ENCODE measurements around the gene RNF166. TPM values are rescaled to one million over a fixed set of nuclear protein-coding genes. Genes with fewer than 3 reads are reported as not detected.

Gene RNF166
- total and polyA plus RNA-seq, 4 donors = 6.5 to 9.1 (median 7.6) TPM

GRCh38 chr16:88726981-88727380 is 20.8 kb upstream of the RNF166 start:
- Histone ChIP-seq H3K4me1 (ENCODE audit: control insufficient read depth in 4 of 4, insufficient read depth in 4 of 4, low read length in 3 of 4) (no peaks in the 10 kb centered on the region), H3K9ac (ENCODE audit: low read depth in 1 of 2, low read length in 2 of 2) (no peak overlapping the region), H3K4me3 (ENCODE audit: low read depth in 1 of 3, low read length in 3 of 3) (no peak overlapping the region), H3K27ac (ENCODE audit: low read depth in 1 of 2, low read length in 2 of 2) (no peak overlapping the region), H3K27me3 (ENCODE audit: control insufficient read depth in 4 of 4, insufficient read depth in 4 of 4, low read length in 3 of 4) (no peaks in the 10 kb centered on the region), H3K9me3 (ENCODE audit: control insufficient read depth in 4 of 4, low read length in 3 of 4) (no peaks in the 10 kb centered on the region), H3K36me3 (ENCODE audit: control insufficient read depth in 4 of 4, insufficient read depth in 3 of 4, low read depth in 1 of 4, low read length in 3 of 4) (peaks cover 5 to 60% (median 28%) of the 10 kb centered on the region in 4 donors)
- no peak for DNase-seq (ENCODE audit: low spot score)
- TF ChIP-seq ZBTB33 (IDR thresholded peaks at IDR 0.05) (no peak), YY1 (IDR thresholded peaks at IDR 0.05) (no peak), TAF1 (conservative IDR thresholded peaks at IDR 0.05) (no peak), HNF4G (IDR thresholded peaks at IDR 0.05) (no peak), REST (IDR thresholded peaks at IDR 0.05) (no peak), RAD21 (IDR thresholded peaks at IDR 0.05) (no peak), FOXA2 (IDR thresholded peaks at IDR 0.05) (no peak), NR2F2 (IDR thresholded peaks at IDR 0.05) (no peak), ATF3 (IDR thresholded peaks at IDR 0.05) (no peak), GABPA (IDR thresholded peaks at IDR 0.05 in 1 of 2, conservative IDR thresholded peaks at IDR 0.05 in 1 of 2) (no peak), JUND (IDR thresholded peaks at IDR 0.05) (no peak), RXRA (IDR thresholded peaks at IDR 0.05) (no peak), MAX (IDR thresholded peaks at IDR 0.05) (no peak), CTCF (IDR thresholded peaks at IDR 0.05; ENCODE audit: low read depth, low read length, missing input control) (no peak), EGR1 (IDR thresholded peaks at IDR 0.05; ENCODE audit: low read depth in 2 of 2) (no peak)
- 97% methylated on average over 28 of the region's 28 CpGs for WGBS

- Histone ChIP-seq H3K4me1 (ENCODE audit: control insufficient read depth in 4 of 4, insufficient read depth in 4 of 4, low read length in 3 of 4) (no peaks in the 10 kb centered on the region), H3K27me3 (ENCODE audit: control insufficient read depth in 4 of 4, insufficient read depth in 4 of 4, low read length in 3 of 4) (no peaks in the 10 kb centered on the region), H3K9ac (ENCODE audit: low read depth in 1 of 2, low read length in 2 of 2) (no peak overlapping the region), H3K9me3 (ENCODE audit: control insufficient read depth in 4 of 4, low read length in 3 of 4) (no peaks in the 10 kb centered on the region), H3K27ac (ENCODE audit: low read depth in 1 of 2, low read length in 2 of 2) (no peak overlapping the region), H3K36me3 (ENCODE audit: control insufficient read depth in 4 of 4, insufficient read depth in 3 of 4, low read depth in 1 of 4, low read length in 3 of 4) (peaks cover 5 to 65% (median 32%) of the 10 kb centered on the region in 4 donors), H3K4me3 (ENCODE audit: low read depth in 1 of 3, low read length in 3 of 3) (no peak overlapping the region)
- no peak for TF ChIP-seq FOXA1 (IDR thresholded peaks at IDR 0.05)
- no peak for TF ChIP-seq YY1 (IDR thresholded peaks at IDR 0.05)
- TF ChIP-seq TAF1 (conservative IDR thresholded peaks at IDR 0.05) = no peak
- no peak for TF ChIP-seq SP1 (IDR thresholded peaks at IDR 0.05)
- TF ChIP-seq FOXA2 (IDR thresholded peaks at IDR 0.05) = no peak
- no peak for TF ChIP-seq RAD21 (IDR thresholded peaks at IDR 0.05)
- 90% methylated on average over 17 of the region's 17 CpGs for WGBS
- DNase-seq (ENCODE audit: low spot score) = no peak
Observed at GRCh38 chr16:88726408-88726749, 20.2 kb upstream of the RNF166 start.
